Stomach (tissue), 9 donors: Measurements from ENCODE around the gene NIT2. TPM values are rescaled to one million over a fixed set of nuclear protein-coding genes. Genes with fewer than 3 reads are reported as not detected.

Experiments used
- DNase-seq, 2 donors: peaks; one replicate each; pipeline versions ENCODE4 v3.0.0 to v3.0.0-alpha.2; 2013 to 2019
- H3K27ac ChIP-seq, 5 donors: fragments of 200-600 bp in 4 of 5; sonication (generic) in 4 of 5; one replicate each; pipeline ENCODE4 v1.5.1; 2013 to 2019; ENCODE audit warnings: mild to moderate bottlenecking in 1 of 5, moderate library complexity in 1 of 5
- H3K27me3 ChIP-seq, 3 donors: fragments of 200-600 bp; sonication (generic); one replicate each; pipeline ENCODE4 v1.5.1; 2017 to 2019; ENCODE audit warnings: mixed run types in 1 of 3
- H3K36me3 ChIP-seq, 4 donors: fragments of 200-600 bp; sonication (generic); 1 replicate in 3 of 4; 2 replicates in 1 of 4; pipeline ENCODE4 v1.5.1; 2016 to 2019
- H3K4me1 ChIP-seq, 4 donors: fragments of 200-600 bp; sonication (generic); one replicate each; pipeline ENCODE4 v1.5.1; 2016 to 2019
- H3K4me3 ChIP-seq, 4 donors: fragments of 200-600 bp; sonication (generic) in 3 of 4; one replicate each; pipeline ENCODE4 v1.5.1; 2016 to 2019; ENCODE audit warnings: mild to moderate bottlenecking in 1 of 4
- H3K9me3 ChIP-seq, 4 donors: fragments of 200-600 bp; sonication (generic); one replicate each; pipeline ENCODE4 v1.5.1; 2016 to 2019
- EP300 ChIP-seq: sonication (generic); formaldehyde crosslinking; IDR thresholded peaks from one replicate; pipeline ENCODE4 v1.6.1; 2017; ENCODE audit warnings: antibody characterized with exemption
- POLR2A ChIP-seq, 4 donors: fragments of 450-650 bp; IDR thresholded peaks; one replicate each; pipeline ENCODE4 v1.6.1; 2016; ENCODE audit warnings: antibody characterized with exemption in 4 of 4, control low read depth in 2 of 4, mild to moderate bottlenecking in 1 of 4, moderate library complexity in 1 of 4
- POLR2AphosphoS5 ChIP-seq, 3 donors: sonication (generic); formaldehyde crosslinking; IDR thresholded peaks; one replicate each; pipeline ENCODE4 v1.6.1; 2016; ENCODE audit warnings: antibody characterized with exemption in 3 of 3
- WGBS, 5 donors: extraction: QIAGEN DNeasy Blood & Tissue Kit in 3 of 5; methylation state at CpG; one replicate each; pipeline versions ENCODE4 v1.1.5 to v1.1.7; 2013 to 2018; 5-methylcytosine and 5-hydroxymethylcytosine counted together
- intact Hi-C: fragments of 100-400 bp; cut with DNase I; formaldehyde crosslinking; loops from one replicate; pipeline ENCODE4 v1.15.1; 2023; ENCODE audit warnings: low total_unique reads
- polyA plus RNA-seq, 3 donors: library from polyadenylated mRNA; stranded (reverse); fragments of 200-250 nt; gene quantifications; one replicate each; pipeline ENCODE4 v1.2.3, GENCODE V29; 2013
- total RNA-seq, 5 donors: library from RNA; depleted of rRNA; stranded (reverse); fragments of >200 nt; gene quantifications; one replicate each; pipeline versions ENCODE4 v1.1.0 to v1.2.3, GENCODE V29; 2014 to 2016
- TF ChIP-seq, protein P1 (sequence below), 7 experiments: fragments of 450-650 bp in 4 of 7; fragments of 200-600 bp in 3 of 7; sonication (generic) in 3 of 7; IDR thresholded peaks; one replicate each; pipeline ENCODE4 v1.5.1; 2016 to 2019; ENCODE audit warnings: antibody characterized with exemption in 7 of 7, control low read depth in 2 of 7, mild to moderate bottlenecking in 1 of 7
- donor health status: healthy with polysubstance abuse.
- donor health status: Bipolar disorder and iron deficiency.
- donor health status: healthy.

Gene NIT2
- total and polyA plus RNA-seq, 8 donors = 4.3 to 53.1 (median 29.6) TPM

DNA sequence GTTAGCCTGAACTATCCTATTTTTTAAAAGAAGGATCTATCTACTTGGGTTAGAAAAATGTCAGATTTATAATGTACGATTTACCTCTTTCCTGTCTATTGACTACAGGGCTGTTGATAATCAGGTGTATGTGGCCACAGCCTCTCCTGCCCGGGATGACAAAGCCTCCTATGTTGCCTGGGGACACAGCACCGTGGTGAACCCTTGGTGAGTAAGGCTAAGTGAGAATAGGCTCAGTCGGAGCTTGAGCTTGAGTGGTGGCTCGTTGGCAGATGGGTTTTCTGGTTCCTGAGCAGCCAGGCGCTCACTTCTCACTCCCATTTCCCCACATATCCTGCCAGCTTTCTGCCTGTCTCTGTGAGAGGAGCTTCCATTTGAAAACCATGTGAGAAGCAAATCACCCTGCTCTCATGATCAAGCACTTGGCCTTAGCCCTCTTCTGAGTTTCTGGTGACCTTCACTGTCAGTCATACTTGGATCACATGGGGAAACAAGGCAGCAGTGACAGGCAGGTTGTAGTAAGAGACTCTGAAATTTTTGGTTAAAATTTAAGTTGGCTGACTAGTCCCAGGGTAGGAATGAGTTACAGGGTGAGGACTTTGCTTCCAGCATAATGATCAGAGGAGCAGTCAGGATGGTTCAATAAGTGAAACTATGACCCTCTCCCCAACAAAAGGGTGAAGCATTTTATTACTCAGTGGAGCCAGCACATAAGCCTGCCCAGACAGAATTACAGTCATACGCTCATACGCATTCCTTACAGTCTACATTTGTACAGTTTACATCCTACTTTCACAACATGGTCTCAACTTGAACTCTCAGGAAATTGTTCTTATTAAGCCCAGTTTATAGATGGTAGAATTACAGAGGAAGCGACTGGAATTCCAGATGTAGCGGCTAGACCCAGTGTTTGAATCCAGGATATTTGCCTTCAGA lies 18.0 kb downstream of the NIT2 start:
- no peaks in the 10 kb centered on the region for H3K27me3 ChIP-seq
- H3K36me3 ChIP-seq = peaks cover 25 to 86% (median 81%) of the 10 kb centered on the region in 4 donors
- no peak for DNase-seq
- H3K4me1 ChIP-seq = no peaks in the 10 kb centered on the region
- TF ChIP-seq POLR2AphosphoS5 (IDR thresholded peaks at IDR 0.05) (no peak), POLR2A (IDR thresholded peaks at IDR 0.05) (no peak), EP300 (no peak)
- TF ChIP-seq, protein P1, sequence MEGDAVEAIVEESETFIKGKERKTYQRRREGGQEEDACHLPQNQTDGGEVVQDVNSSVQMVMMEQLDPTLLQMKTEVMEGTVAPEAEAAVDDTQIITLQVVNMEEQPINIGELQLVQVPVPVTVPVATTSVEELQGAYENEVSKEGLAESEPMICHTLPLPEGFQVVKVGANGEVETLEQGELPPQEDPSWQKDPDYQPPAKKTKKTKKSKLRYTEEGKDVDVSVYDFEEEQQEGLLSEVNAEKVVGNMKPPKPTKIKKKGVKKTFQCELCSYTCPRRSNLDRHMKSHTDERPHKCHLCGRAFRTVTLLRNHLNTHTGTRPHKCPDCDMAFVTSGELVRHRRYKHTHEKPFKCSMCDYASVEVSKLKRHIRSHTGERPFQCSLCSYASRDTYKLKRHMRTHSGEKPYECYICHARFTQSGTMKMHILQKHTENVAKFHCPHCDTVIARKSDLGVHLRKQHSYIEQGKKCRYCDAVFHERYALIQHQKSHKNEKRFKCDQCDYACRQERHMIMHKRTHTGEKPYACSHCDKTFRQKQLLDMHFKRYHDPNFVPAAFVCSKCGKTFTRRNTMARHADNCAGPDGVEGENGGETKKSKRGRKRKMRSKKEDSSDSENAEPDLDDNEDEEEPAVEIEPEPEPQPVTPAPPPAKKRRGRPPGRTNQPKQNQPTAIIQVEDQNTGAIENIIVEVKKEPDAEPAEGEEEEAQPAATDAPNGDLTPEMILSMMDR (IDR thresholded peaks at IDR 0.05) = no peak
- no peak overlapping the region for H3K27ac ChIP-seq
- no peaks in the 10 kb centered on the region for H3K9me3 ChIP-seq
- 93 to 95% (median 94%) methylated on average over 10 of the region's 10 CpGs for WGBS, 5 donors
- H3K4me3 ChIP-seq = no peak overlapping the region
- intact Hi-C loops = no loop called here

DNA sequence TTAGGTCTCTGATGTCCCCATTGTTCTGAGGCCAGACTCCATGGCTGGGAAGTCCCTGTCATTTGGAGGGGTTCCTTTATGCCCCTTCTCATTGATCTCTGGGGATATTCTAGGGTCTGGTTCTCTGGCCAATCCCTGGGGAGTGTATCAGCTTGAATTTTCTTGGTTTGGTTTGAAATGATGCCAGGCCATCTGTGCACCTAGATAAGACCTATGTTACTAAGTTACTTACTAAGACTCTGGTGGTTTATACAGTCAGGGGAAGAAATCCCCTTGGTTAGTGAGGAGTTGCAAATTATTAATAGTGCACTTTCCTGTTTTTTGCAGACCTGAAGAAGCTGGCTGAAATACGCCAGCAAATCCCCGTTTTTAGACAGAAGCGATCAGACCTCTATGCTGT lies 20.3 kb downstream of the NIT2 start:
- Histone ChIP-seq H3K27me3 (no peaks in the 10 kb centered on the region), H3K4me3 (no peak overlapping the region), H3K4me1 (no peaks in the 10 kb centered on the region), H3K9me3 (no peaks in the 10 kb centered on the region), H3K27ac (no peak overlapping the region), H3K36me3 (peaks cover 23 to 76% (median 68%) of the 10 kb centered on the region in 4 donors)
- intact Hi-C loops = no loop called here
- TF ChIP-seq, protein P1 (IDR thresholded peaks at IDR 0.05) = no peak
- TF ChIP-seq POLR2AphosphoS5 (IDR thresholded peaks at IDR 0.05) (no peak), POLR2A (IDR thresholded peaks at IDR 0.05) (no peak), EP300 (no peak)
- no peak for DNase-seq
- 74 to 90% (median 85%) methylated on average over 3 of the region's 3 CpGs for WGBS, 5 donors

DNA sequence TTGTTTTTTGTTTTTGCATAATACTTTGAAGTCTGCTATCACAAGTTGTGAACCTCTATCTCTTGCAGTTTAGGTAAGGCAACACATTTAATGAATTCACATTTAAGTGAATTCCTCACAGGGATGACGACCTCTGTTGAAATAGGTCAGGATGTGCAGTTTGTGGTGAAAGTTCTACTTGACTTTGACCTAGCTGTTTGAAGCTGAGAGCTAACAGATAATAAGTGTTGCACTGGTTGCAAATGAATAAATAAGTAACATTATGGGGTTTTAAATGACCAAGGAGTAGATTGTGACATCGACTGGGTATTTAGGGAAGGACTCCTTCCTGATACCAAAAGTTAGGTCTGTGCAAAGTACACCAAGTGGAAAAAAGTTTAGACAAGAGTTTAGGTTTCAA lies 23.9 kb downstream of the NIT2 start:
- Histone ChIP-seq H3K9me3 (no peaks in the 10 kb centered on the region), H3K36me3 (peaks cover 11 to 88% (median 72%) of the 10 kb centered on the region in 4 donors), H3K27ac (no peak overlapping the region), H3K4me1 (no peaks in the 10 kb centered on the region), H3K27me3 (no peaks in the 10 kb centered on the region), H3K4me3 (no peak overlapping the region)
- TF ChIP-seq EP300 = no peak
- TF ChIP-seq, protein P1 (IDR thresholded peaks at IDR 0.05) = no peak
- no peak for TF ChIP-seq POLR2AphosphoS5 (IDR thresholded peaks at IDR 0.05)
- no peak for TF ChIP-seq POLR2A (IDR thresholded peaks at IDR 0.05)
- 85 to 99% (median 95%) methylated on average over 2 of the region's 2 CpGs for WGBS, 5 donors
- no peak for DNase-seq
- intact Hi-C loops = no loop called here

DNA sequence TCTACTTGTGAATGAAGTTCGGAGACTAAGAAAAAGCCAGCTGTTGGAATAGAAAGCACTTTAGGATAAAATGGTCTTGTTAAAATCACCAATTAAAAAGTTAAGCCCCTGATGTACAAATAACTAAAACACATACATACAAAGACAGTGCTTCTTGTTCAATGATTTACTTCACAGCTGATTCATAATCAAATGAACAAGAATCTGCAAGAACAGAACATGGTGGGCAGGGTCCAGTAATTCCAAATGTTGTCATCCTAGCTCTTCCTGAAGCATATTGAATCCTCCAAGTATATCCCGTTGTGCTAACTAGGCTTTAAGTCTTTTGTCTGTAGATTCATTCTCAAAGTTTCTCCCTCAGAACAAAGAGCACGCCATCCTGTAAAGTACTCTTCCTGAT lies 24.5 kb downstream of the NIT2 start:
- H3K4me1 ChIP-seq = no peaks in the 10 kb centered on the region
- H3K9me3 ChIP-seq = no peaks in the 10 kb centered on the region
- peaks cover 11 to 88% (median 72%) of the 10 kb centered on the region in 4 donors for H3K36me3 ChIP-seq
- H3K27me3 ChIP-seq = no peaks in the 10 kb centered on the region
- WGBS, 5 donors = 90 to 95% (median 92%) methylated on average over 3 of the region's 3 CpGs
- DNase-seq = no peak
- TF ChIP-seq POLR2A (IDR thresholded peaks at IDR 0.05) (no peak), POLR2AphosphoS5 (IDR thresholded peaks at IDR 0.05) (no peak), EP300 (no peak)
- TF ChIP-seq, protein P1 (IDR thresholded peaks at IDR 0.05) = no peak
- H3K27ac ChIP-seq = no peak overlapping the region
- intact Hi-C loops = no loop called here
- H3K4me3 ChIP-seq = no peak overlapping the region
